ENCODE data around the gene AKAP13. TPM values are rescaled to one million over a fixed set of nuclear protein-coding genes. Genes with fewer than 3 reads are reported as not detected.

The AKAP13 gene
- total RNA-seq, 1 experiment from 2014 or later, result 36.0 TPM

DNA sequence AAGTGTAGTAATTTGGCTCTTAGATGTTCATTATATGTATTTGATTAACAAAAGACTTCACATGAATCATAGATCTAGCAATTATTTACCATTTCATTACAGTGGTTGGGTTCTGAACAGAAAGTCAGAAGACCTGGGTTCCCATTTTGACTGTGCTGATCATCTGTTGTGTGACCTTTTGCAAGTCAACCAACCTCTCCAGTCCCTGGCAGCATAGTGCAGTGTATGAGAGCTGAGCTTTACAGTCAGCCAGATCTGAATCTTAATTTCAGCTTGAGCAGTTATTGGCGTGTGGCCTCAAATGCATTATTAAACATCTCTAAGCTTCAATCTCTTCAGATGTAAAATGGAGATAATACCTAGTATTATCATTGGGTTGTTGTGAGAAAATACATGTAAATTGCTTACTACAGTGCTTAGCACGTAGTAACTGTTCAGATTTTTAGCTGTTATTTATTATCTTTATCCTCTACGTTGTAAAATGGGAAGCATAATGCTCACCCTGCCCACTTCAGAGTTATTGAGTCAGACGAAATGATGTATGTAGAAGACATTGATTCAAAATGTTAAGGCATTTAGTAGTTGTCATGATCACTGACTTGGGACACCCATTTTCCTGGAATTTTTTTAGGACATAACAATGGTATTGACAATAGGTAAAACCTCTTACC lies 310.3 kb downstream of the AKAP13 start:
- in situ Hi-C loops (cut with HindIII; ENCODE audit: low pct_unique_long_range_greater_than_20kb, low sequenced_read_pairs), result no loop called here
- DNase-seq (ENCODE audit: low read depth, low spot score), result no peak

- no peak for DNase-seq (ENCODE audit: low read depth, low spot score)
- in situ Hi-C loops (cut with HindIII; ENCODE audit: low pct_unique_long_range_greater_than_20kb, low sequenced_read_pairs), result no loop called here
Measured at GRCh38 chr15:85691350-85692240, 311.2 kb downstream of the AKAP13 start.

DNA sequence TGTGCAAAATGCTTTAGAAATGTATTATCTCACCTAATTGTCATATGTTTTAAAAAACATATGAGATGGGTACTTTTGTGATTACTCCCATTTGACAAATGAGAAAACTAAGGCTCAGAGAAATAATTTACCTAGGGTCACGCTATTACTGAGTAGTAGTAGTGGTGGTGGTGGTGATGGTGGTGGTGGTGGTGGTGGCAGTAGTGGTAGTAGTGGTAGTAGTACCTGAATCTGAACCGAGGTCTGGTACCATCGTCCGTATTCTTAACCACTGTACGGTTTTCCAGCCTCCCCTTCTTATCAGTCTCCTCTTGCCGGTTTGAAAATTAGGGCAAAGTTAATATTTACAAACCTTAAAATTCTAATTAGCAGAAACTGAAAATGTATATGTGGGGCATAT lies 311.9 kb downstream of the AKAP13 start:
- no peak for DNase-seq (ENCODE audit: low read depth, low spot score)
- in situ Hi-C loops (cut with HindIII; ENCODE audit: low pct_unique_long_range_greater_than_20kb, low sequenced_read_pairs), result no loop called here

GRCh38 chr15:85692873-85693272 lies 312.5 kb downstream of the AKAP13 start:
- no peak for DNase-seq (ENCODE audit: low read depth, low spot score)
- in situ Hi-C loops (cut with HindIII; ENCODE audit: low pct_unique_long_range_greater_than_20kb, low sequenced_read_pairs), result no loop called here

DNA sequence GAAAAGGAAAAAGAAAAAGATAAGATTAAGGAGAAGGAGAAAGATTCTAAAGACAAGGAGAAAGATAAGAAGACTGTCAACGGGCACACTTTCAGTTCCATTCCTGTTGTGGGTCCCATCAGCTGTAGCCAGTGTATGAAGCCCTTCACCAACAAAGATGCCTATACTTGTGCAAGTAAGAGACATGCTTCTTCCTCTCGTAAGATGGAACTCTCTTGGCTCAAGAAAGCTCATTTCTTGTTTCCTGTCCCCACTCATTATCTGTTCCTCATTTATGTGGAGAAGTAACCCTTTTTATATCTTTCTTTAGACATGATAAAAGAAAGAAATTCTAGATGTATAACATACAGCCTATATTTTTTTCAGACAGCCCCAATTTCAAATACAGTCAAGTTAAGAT lies 312.9 kb downstream of the AKAP13 start:
- in situ Hi-C loops (cut with HindIII; ENCODE audit: low pct_unique_long_range_greater_than_20kb, low sequenced_read_pairs), result no loop called here
- no peak for DNase-seq (ENCODE audit: low read depth, low spot score)

GRCh38 chr15:85694091-85694490 lies 313.7 kb downstream of the AKAP13 start:
- no peak for DNase-seq (ENCODE audit: low read depth, low spot score)
- in situ Hi-C loops (cut with HindIII; ENCODE audit: low pct_unique_long_range_greater_than_20kb, low sequenced_read_pairs), result no loop called here

- in situ Hi-C loops (cut with HindIII; ENCODE audit: low pct_unique_long_range_greater_than_20kb, low sequenced_read_pairs), result no loop called here
Measured at GRCh38 chr15:85700767-85701166, 320.4 kb downstream of the AKAP13 start.

GRCh38 chr15:85702321-85703101 lies 322.1 kb downstream of the AKAP13 start:
- in situ Hi-C loops (cut with HindIII; ENCODE audit: low pct_unique_long_range_greater_than_20kb, low sequenced_read_pairs), result no loop called here
- DNase-seq (ENCODE audit: low read depth, low spot score), result no peak

More at GRCh38 chr15:85700767-85701166, 320.4 kb downstream of the AKAP13 start:
- no peak for DNase-seq (ENCODE audit: low read depth, low spot score)

DNA sequence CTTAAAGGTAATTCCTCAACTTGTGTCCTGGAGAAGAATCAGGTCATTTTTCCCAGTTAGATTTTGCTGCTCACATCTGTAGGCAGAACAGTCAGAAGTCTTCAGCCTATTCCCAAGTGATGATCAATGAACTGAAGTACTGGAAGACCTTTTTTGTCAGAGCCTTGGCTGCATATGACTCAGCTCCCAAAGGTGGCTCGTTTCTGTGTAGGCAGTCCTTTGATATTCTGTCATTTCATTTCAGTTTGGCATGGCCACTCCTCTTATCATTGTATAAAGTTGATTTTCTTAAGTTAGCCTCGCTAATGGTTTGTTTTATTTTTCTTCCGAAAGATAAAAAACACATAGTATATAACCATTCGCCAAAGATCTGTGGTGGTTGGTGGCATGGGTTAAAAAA lies 323.7 kb downstream of the AKAP13 start:
- in situ Hi-C loops (cut with HindIII; ENCODE audit: low pct_unique_long_range_greater_than_20kb, low sequenced_read_pairs), result no loop called here
- peak; percentile 29 for DNase-seq (ENCODE audit: low read depth, low spot score)

GRCh38 chr15:85704720-85705429 lies 324.5 kb downstream of the AKAP13 start:
- peak; percentile 22 for DNase-seq (ENCODE audit: low read depth, low spot score)
- in situ Hi-C loops (cut with HindIII; ENCODE audit: low pct_unique_long_range_greater_than_20kb, low sequenced_read_pairs), result no loop called here

DNA sequence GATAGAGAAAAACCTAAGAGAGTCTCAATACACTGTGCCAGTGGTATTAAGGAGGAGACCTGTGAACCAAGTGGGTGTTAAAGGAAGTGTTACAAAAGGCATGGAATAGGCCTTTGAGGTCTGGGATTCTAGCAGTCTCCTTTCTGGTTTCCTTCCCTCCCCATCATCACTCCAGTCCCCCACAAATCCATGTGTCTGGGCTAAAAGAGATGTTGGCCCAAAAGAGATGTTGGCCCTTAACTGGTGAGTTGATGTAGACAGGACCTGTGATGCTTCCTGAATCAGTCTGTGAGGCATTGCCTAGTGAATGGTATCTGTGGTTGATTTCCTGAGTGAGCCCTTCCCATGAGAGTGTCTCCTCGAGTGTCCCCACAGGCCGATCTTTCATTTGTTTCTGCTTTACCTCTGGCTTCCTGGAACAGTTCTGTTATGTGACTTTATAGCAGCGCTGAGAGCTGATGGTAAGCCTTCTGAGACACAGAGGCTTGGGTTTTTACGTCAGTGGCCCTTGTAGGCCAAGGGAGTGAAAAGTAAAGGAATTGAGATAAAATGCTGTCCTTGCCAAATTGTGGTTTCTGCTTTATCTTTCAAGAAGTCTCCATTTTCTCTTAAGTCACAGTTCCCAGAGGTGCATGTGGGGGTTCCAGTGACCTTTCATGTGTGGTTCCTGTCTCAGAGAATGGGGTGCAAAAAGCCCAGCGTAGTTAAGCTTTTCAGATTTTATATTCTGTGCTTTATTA lies 326.5 kb downstream of the AKAP13 start:
- DNase-seq (ENCODE audit: low read depth, low spot score), result no peak
- in situ Hi-C loops (cut with HindIII; ENCODE audit: low pct_unique_long_range_greater_than_20kb, low sequenced_read_pairs), result no loop called here

- in situ Hi-C loops (cut with HindIII; ENCODE audit: low pct_unique_long_range_greater_than_20kb, low sequenced_read_pairs), result no loop called here
- peak; percentile 54 for DNase-seq (ENCODE audit: low read depth, low spot score)
Measured at GRCh38 chr15:85707519-85708338, 327.3 kb downstream of the AKAP13 start.

DNA sequence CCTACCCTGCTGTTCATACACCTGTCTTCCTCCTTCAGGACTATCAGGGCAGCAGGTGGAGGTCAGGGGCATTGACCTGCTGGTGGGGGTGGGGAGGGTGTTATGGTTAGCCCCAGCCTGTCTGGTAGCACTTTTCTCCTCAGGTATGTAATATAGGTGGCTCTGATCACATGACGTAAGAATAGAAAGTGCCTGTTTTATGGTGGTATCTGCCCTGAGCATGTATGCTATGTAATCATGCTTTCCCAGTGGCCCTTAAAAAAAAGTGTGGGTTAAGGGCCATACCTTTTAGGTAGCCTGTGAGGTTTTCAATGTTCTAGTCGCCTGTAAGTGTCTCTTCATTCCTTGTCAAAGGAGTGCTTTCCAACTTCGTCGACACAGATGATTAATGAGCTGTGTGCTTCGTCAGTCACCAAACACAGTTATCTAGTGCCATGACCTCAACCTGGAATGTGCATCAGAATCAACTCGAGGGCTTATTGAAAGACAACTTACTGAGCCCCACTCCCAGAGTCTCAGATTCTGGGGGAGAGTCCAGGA lies 328.1 kb downstream of the AKAP13 start:
- in situ Hi-C loops (cut with HindIII; ENCODE audit: low pct_unique_long_range_greater_than_20kb, low sequenced_read_pairs), result no loop called here
- DNase-seq (ENCODE audit: low read depth, low spot score), result no peak

GRCh38 chr15:85709250-85709649 lies 328.8 kb downstream of the AKAP13 start:
- in situ Hi-C loops (cut with HindIII; ENCODE audit: low pct_unique_long_range_greater_than_20kb, low sequenced_read_pairs), result no loop called here

DNA sequence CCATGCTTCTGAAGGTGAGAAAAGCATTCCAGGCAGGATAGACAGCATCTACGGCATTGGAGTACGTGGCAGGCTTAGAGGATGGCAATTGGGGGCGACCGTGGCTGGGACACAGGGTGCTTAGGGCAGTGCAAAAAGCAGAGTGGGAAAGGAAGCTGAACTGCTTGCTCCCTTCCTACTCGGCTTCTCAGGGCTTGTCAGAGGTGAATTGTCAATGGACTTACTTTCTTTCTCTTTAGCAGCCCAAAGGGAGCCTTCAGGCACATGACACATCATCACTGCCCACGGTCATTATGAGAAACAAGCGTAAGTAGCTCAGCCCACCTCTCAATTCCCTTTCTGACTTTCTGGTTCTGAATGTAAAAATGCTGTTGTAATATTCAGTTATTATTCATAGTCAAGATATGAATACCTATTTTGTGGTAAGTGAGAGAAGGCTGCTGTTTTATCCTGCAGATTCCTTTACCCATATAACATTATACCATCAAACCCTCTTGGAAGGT lies 330.0 kb downstream of the AKAP13 start:
- in situ Hi-C loops (cut with HindIII; ENCODE audit: low pct_unique_long_range_greater_than_20kb, low sequenced_read_pairs), result no loop called here
- peak; percentile 48 for DNase-seq (ENCODE audit: low read depth, low spot score)

More at GRCh38 chr15:85709250-85709649, 328.8 kb downstream of the AKAP13 start:
- DNase-seq (ENCODE audit: low read depth, low spot score), result no peak
